Measurements from ENCODE around the gene THUMPD2.

Gene THUMPD2

GRCh38 chr2:39718483-39718882 is 60.6 kb downstream of the THUMPD2 start:
- no peak for DNase-seq (ENCODE audit: low spot score)

DNA sequence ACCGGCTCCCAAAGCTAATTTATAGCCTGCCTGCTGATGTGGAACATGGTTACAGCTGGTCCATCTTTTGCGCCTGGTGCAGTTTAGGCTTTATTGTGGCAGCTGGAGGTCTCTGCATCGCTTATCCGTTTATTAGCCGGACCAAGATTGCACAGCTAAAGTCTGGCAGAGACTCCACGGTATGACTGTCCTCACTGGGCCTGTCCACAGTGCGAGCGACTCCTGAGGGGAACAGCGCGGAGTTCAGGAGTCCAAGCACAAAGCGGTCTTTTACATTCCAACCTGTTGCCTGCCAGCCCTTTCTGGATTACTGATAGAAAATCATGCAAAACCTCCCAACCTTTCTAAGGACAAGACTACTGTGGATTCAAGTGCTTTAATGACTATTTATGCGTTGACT is 62.0 kb downstream of the THUMPD2 start:
- DNase-seq (ENCODE audit: low spot score): no peak

DNA sequence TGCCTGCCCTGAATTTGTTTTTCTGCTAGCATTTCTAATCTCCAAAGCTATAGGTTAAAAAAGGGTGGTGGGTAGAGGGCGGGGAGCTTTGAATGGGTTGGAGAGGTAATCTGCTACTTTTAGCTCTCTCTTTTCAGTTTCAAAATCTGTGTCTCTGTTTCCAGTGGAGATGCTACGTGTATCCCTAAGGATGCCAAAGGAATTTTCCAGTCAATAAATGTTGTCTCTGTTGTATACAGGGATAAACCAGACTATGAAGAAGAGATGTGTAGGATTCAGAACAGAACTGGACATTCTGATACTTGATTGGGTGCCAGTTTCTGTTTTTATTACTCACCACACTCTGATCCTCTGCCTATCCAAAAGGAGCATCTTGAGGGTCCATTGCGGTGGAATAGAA is 63.2 kb downstream of the THUMPD2 start:
- DNase-seq (ENCODE audit: low spot score): no peak

GRCh38 chr2:39715095-39715494 is 64.0 kb downstream of the THUMPD2 start:
- DNase-seq (ENCODE audit: low spot score): peak; percentile 77

DNA sequence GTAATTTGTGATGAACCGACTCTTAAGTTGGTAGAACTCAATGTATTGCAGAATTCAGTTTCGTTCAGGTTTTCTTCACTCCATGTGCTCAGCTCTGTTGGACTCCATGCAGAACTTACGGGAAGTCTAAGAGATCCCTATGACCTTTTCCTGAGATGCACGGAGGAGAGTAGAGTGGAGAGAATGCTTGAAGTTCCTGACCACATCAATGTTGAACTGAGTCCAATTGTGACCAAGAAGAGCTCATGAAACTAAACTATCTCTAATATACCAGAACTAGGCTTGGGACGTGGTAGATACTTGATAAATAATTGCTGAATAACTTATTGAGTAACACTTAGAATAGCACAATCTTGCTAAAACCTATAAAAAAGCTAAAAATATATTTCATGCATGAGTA is 66.1 kb downstream of the THUMPD2 start:
- DNase-seq (ENCODE audit: low spot score): no peak

DNA sequence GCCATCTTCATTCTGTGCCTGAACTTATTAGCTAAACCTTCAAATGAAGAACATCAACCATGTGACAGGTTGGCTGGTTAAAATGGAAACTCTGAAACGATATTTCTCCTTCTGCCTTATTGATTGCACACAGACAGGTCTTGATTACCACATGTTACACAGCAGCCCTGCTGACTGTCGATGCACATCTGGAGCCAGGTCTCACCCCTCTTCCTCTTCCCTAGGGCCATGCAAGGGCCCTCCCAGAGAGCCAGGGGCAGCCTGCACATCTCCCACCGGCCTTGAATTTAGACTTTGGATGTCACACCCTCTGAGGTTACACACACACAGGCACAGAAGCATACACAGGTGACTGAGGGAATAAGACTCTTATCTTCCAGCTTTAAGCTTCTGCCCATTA is 68.3 kb downstream of the THUMPD2 start:
- DNase-seq (ENCODE audit: low spot score): no peak

- DNase-seq (ENCODE audit: low spot score): no peak
These were observed 71.1 kb downstream of the THUMPD2 start for GRCh38 chr2:39708003-39708402.

- DNase-seq (ENCODE audit: low spot score): no peak
These were observed 72.1 kb downstream of the THUMPD2 start for GRCh38 chr2:39706945-39707344.

- DNase-seq (ENCODE audit: low spot score): no peak
These were observed 72.7 kb downstream of the THUMPD2 start for GRCh38 chr2:39706312-39706711.

DNA sequence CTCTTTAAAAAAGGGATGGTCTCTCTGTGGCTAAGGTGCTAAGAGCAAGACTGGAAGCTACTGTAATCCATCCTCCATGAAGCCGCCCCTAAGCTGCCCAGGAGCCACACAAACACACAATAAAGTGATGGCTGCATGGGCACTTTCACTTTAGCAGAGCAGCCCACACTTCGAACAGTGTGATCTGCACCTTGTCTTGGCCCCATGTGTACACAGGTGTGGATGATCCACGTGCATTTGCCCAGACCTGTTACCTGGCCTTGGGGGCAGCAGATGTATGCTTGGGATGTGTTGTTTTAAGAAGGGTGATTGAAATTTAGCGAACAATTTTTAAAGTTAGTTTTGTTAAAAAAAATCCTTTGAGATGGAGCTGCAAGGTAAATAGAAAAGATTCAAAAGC is 73.4 kb downstream of the THUMPD2 start:
- DNase-seq (ENCODE audit: low spot score): no peak

DNA sequence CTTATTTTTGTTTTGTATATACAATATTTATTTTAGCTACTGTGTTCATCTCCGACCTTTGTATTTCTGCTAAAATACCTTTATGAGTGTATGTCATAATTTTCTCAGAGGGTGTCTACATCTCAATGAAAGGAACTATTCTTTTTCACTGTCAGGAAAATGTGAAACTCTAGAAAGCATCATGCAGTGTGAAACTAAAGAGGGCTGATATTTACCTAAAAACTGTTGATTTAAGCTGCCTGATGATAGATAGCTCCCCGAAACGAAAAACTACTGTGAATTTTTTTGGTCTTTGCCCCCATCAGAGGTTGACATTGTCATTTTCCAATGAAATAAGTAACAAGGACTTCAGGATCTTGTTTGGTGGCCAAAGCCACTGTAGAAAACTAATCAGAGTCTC is 74.5 kb downstream of the THUMPD2 start:
- DNase-seq (ENCODE audit: low spot score): no peak

- DNase-seq (ENCODE audit: low spot score): no peak
These were observed 75.7 kb downstream of the THUMPD2 start for GRCh38 chr2:39703181-39703872.

DNA sequence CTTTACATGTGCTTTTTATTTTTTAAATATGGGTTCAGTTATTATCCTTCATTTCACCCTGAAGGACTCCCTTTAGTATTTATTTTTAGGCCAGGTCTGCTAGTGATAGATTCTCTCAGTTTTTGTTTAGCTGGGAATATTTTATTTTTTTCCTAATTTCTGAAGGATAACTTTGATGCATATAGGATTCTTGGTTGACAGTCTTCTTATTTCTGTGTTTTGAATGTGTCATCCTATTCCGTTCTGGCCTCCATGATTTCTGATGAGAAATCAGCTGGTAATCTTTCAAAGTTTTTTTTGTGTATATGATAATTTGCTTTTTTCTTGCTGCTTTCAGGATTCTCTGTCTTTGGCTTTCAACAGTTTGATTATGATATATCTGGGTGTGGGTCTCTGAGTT is 77.9 kb downstream of the THUMPD2 start:
- DNase-seq (ENCODE audit: low spot score): no peak

GRCh38 chr2:39697454-39697853 is 81.6 kb downstream of the THUMPD2 start:
- no peak for DNase-seq (ENCODE audit: low spot score)

DNA sequence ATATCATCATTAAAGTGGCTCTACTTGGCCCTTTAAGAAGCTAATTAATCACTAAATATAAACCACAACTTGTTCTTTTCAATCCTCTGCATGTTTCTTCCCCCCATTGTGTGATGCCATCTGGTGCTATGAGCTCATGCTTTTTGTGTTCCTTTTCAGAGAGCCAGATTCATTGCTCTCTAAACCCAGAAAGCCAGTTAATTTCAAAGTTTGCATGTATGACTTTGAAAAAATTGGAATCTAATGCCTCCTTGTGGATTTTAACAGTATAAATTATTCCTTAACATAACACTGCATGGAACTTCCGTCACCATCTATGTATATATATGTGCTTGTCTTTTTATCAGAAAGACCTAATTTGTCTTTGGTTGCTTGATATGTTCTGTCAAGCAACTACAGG is 82.2 kb downstream of the THUMPD2 start:
- DNase-seq (ENCODE audit: low spot score): peak; percentile 49

GRCh38 chr2:39696101-39696553 is 82.9 kb downstream of the THUMPD2 start:
- DNase-seq (ENCODE audit: low spot score): no peak

DNA sequence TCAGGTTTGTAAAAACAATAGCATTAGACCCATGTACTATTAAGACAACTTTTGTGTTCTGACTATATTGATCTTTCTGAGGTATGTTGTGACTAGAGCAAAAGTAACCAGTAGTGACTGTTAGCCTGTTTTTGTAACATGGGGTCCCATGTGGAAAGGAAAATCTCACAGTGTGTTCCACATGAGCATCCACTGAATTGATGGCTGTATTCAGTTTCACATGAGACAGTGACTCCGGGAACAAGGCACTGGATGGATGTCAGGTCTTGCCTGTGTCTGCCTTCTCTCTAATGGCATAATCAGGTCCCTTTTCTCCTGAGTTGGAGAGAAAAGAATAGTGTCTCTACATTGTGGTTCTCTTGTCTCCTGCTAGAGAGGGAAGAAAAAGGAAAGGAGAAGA is 85.8 kb downstream of the THUMPD2 start:
- DNase-seq (ENCODE audit: low spot score): no peak

DNA sequence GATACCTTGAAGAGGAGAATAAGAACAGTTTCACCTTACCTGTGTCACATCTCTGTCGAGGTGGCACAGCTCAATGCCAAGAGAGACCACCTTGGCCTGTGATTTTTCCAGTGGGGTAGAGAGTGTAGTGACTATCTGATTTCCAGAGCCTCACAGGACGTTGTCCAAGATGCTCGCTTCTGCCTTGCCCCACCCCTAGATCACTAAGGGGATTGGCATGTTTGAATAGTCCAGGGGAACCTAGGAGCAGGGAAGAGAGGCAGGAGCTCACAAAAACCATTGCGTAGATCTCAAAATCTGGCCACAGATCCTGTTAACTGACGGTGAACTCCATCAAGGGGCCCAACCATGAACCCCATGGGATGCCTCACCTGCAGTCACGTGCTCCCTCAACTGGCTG is 89.2 kb downstream of the THUMPD2 start:
- no peak for DNase-seq (ENCODE audit: low spot score)

- no peak for DNase-seq (ENCODE audit: low spot score)
These were observed 89.7 kb downstream of the THUMPD2 start for GRCh38 chr2:39689272-39689841.

- DNase-seq (ENCODE audit: low spot score): no peak
These were observed 90.9 kb downstream of the THUMPD2 start for GRCh38 chr2:39688181-39688580.

- DNase-seq (ENCODE audit: low spot score): no peak
These were observed 92.6 kb downstream of the THUMPD2 start for GRCh38 chr2:39686456-39686855.

All from putamen (tissue), 1 donor.